Measurements from ENCODE around the gene IGSF9. TPM values are rescaled to one million over a fixed set of nuclear protein-coding genes. Genes with fewer than 3 reads are reported as not detected.

Gene IGSF9
- total RNA-seq, 1 experiment from 2014 or later = 23.4 TPM

DNA sequence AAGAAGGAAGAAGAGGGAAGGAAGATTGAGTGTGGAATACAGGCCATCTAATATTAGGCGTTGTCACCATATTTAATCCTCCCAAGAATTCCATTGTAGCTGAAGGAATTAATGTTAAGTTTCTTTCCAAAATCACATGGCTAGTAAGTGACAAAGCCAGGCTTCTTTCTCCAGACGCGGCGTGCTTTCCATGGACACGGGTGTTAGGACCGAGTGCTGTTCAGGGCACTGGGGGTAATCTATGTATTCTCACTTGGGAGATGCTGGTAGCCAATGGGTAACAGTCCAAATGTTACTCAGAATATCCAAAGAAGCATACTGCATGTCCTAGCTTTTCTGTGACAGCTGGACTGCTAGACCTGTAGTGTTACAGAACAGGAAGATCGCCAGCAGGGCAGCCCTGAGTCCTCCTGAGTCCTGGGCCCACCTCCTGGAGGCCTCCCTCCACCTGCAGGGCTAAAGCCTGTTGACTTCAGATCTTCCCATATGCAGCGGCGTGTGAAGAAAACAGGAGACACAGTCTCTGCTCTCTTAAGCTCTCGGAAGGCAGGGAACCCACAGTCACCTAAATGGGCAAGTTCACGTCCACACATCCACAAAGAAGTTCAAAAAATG is 5.3 kb downstream of the IGSF9 start:
- Histone ChIP-seq H3K27ac (no peak overlapping the region), H3K4me1 (replicated peaks; ENCODE audit: insufficient read depth) (peaks cover 44% of the 10 kb centered on the region), H3K9me2 (ENCODE audit: insufficient read depth) (no peaks in the 10 kb centered on the region), H2AFZ (no peak overlapping the region), H3K27me3 (ENCODE audit: insufficient read depth, low read depth) (no peaks in the 10 kb centered on the region), H3K4me3 (no peak overlapping the region), H3K79me2 (ENCODE audit: low read depth) (peaks cover 17% of the 10 kb centered on the region; the same call in 1 of the 2 replicates), H3F3A (ENCODE audit: insufficient read depth, low read depth) (peaks cover 12% of the 10 kb centered on the region; the same call in 1 of the 2 replicates), H3K4me2 (no peak overlapping the region), H4K20me1 (ENCODE audit: insufficient read depth) (no peaks in the 10 kb centered on the region), H3K9me3 (ENCODE audit: insufficient read depth, low read depth) (no peaks in the 10 kb centered on the region), H3K36me3 (ENCODE audit: low read depth) (0 out of 2 replicates have a peak, but pooled peaks cover 4% of the 10 kb centered on the region)
- CTCF ChIA-PET = interaction anchor here (0.5 to 2.1 kb wide), 2 partner anchors 67 to 68 kb away, joined by 3 to 12 read pairs; no protein-coding TSS in a partner anchor
- POLR2A ChIA-PET (ENCODE audit: unreplicated experiment) = interaction anchor here (0.6 kb wide), 1 partner anchor 68 kb away, joined by 3 read pairs; no protein-coding TSS in a partner anchor
- no TSS peak for BruUV-seq (replicated peaks)
- DNase-seq = no peak
- TF ChIP-seq CTCF (conservative IDR thresholded peaks at IDR 0.05) (no peak), EZH2 (IDR thresholded peaks at IDR 0.05; ENCODE audit: low read depth) (no peak)
- intact Hi-C loops (cut with micrococcal nuclease; ENCODE audit: unreplicated experiment) = no loop called here

DNA sequence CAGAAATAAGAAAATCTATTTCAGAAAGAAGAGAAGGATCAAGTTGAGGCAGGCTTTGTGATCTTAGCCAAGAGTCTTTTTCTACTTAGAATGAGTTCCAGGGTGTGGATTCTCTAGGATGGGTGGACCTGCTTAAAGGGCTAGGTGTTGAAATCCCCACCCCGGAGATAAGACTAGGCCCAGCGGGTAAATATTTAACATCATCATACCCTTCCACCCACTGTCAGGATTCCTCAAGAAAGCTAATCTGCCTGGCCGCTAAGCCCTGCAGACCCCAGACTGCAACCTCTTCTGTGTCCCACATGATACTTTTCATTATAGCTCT is 5.8 kb downstream of the IGSF9 start:
- peaks cover 12% of the 10 kb centered on the region; the same call in 1 of the 2 replicates for H3K79me2 ChIP-seq (ENCODE audit: low read depth)
- DNase-seq = no peak
- H2AFZ ChIP-seq = no peak overlapping the region
- peaks cover 12% of the 10 kb centered on the region; the same call in 1 of the 2 replicates for H3F3A ChIP-seq (ENCODE audit: insufficient read depth, low read depth)
- no peaks in the 10 kb centered on the region for H3K9me3 ChIP-seq (ENCODE audit: insufficient read depth, low read depth)
- H3K27ac ChIP-seq = no peak overlapping the region
- intact Hi-C loops (cut with micrococcal nuclease; ENCODE audit: unreplicated experiment) = no loop called here
- peaks cover 41% of the 10 kb centered on the region for H3K4me1 ChIP-seq (replicated peaks; ENCODE audit: insufficient read depth)
- BruUV-seq (replicated peaks) = no TSS peak
- CTCF ChIA-PET = interaction anchor here (0.6 to 2.1 kb wide), 2 partner anchors 67 to 123 kb away, joined by 3 to 12 read pairs; no protein-coding TSS in a partner anchor
- H3K27me3 ChIP-seq (ENCODE audit: insufficient read depth, low read depth) = no peaks in the 10 kb centered on the region
- H3K4me3 ChIP-seq = no peak overlapping the region
- no peaks in the 10 kb centered on the region for H3K9me2 ChIP-seq (ENCODE audit: insufficient read depth)
- 0 out of 2 replicates have a peak, but pooled peaks cover 4% of the 10 kb centered on the region for H3K36me3 ChIP-seq (ENCODE audit: low read depth)
- no peaks in the 10 kb centered on the region for H4K20me1 ChIP-seq (ENCODE audit: insufficient read depth)
- no peak for TF ChIP-seq EZH2 (IDR thresholded peaks at IDR 0.05; ENCODE audit: low read depth)
- no peak for TF ChIP-seq CTCF (conservative IDR thresholded peaks at IDR 0.05)
- POLR2A ChIA-PET (ENCODE audit: unreplicated experiment) = no interaction called here
- H3K4me2 ChIP-seq = no peak overlapping the region

DNA sequence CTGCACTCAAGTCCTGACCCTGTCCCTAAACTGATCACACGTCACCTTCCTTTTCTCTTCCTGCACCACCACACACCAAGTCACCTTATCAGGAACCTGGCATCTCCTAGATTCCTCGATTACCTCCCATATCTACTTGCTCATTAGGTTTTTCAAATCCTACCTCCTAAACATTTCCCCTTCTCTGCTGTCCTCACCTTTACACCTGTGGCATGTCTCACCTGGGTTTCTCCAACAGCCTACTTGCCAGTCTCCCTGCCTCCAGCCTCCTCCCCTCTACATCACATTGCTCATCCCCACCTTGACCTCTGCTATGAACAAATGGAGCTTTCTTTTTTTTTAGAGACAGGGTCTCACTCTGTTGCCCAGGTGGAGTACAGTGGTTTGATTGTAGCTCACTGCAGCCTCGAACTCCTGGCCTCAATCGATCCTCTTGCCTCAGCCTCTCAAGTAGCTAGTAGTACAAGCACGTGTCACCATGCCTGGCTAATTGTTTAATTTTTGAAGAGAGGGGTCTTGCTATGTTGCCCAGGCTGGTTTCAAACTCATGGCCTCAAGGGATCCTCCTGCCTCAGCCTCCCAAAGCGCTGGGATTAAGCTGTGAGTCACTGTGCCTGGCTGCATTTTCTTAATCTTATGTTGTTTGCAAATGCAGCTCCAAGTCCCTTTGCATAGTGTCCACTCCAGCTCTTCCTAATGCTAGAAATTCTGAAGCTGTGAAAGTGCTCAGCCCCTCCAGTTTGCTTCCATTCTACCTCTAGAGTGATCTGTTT is 6.3 kb downstream of the IGSF9 start:
- no peak for TF ChIP-seq EZH2 (IDR thresholded peaks at IDR 0.05; ENCODE audit: low read depth)
- no peak for TF ChIP-seq CTCF (conservative IDR thresholded peaks at IDR 0.05)
- no peak for DNase-seq
- Histone ChIP-seq H3K79me2 (ENCODE audit: low read depth) (peaks cover 8% of the 10 kb centered on the region; the same call in 1 of the 2 replicates), H4K20me1 (ENCODE audit: insufficient read depth) (no peaks in the 10 kb centered on the region), H3K9me3 (ENCODE audit: insufficient read depth, low read depth) (no peaks in the 10 kb centered on the region), H3F3A (ENCODE audit: insufficient read depth, low read depth) (peaks cover 12% of the 10 kb centered on the region; the same call in 1 of the 2 replicates), H3K9me2 (ENCODE audit: insufficient read depth) (no peaks in the 10 kb centered on the region), H3K36me3 (ENCODE audit: low read depth) (0 out of 2 replicates have a peak, but pooled peaks cover 4% of the 10 kb centered on the region), H3K4me3 (no peak overlapping the region), H2AFZ (no peak overlapping the region), H3K27me3 (ENCODE audit: insufficient read depth, low read depth) (no peaks in the 10 kb centered on the region), H3K4me2 (no peak overlapping the region), H3K27ac (no peak overlapping the region), H3K4me1 (replicated peaks; ENCODE audit: insufficient read depth) (peaks cover 35% of the 10 kb centered on the region)
- intact Hi-C loops (cut with micrococcal nuclease; ENCODE audit: unreplicated experiment) = no loop called here
- ChIA-PET CTCF (interaction anchor here (0.6 to 2.1 kb wide), 2 partner anchors 68 to 122 kb away, joined by 3 to 12 read pairs; no protein-coding TSS in a partner anchor), POLR2A (ENCODE audit: unreplicated experiment) (no interaction called here)
- no TSS peak for BruUV-seq (replicated peaks)

Measured in PC-9 (cell line).